Suprapubic skin (tissue), 4 donors: Measurements from ENCODE around the gene HOXA13.

ENCODE experiments used
- CTCF ChIP-seq, 2 donors: fragments of 200-600 bp in 1 of 2; fragments of 450-650 bp in 1 of 2; sonication (generic) in 1 of 2; IDR thresholded peaks; one replicate each; pipeline ENCODE4 v1.5.1; 2016 to 2019; ENCODE audit warnings: antibody characterized with exemption in 2 of 2, mild to moderate bottlenecking in 1 of 2, moderate library complexity in 1 of 2
- EP300 ChIP-seq: sonication (generic); formaldehyde crosslinking; IDR thresholded peaks from one replicate; pipeline ENCODE4 v1.6.1; 2017; ENCODE audit warnings: antibody characterized with exemption
- POLR2A ChIP-seq, 2 donors: fragments of 450-650 bp; IDR thresholded peaks; one replicate each; pipeline ENCODE4 v1.6.1; 2017; ENCODE audit warnings: antibody characterized with exemption in 2 of 2, mild to moderate bottlenecking in 2 of 2, moderate library complexity in 2 of 2
- POLR2AphosphoS5 ChIP-seq, 3 donors: sonication (generic); formaldehyde crosslinking; IDR thresholded peaks; one replicate each; pipeline ENCODE4 v1.6.1; 2017; ENCODE audit warnings: antibody characterized with exemption in 3 of 3

- TF ChIP-seq CTCF (IDR thresholded peaks at IDR 0.05), result no peak
- TF ChIP-seq POLR2A (IDR thresholded peaks at IDR 0.05), result no peak
- TF ChIP-seq EP300, result no peak
- TF ChIP-seq POLR2AphosphoS5 (IDR thresholded peaks at IDR 0.05), result no peak
Observed at GRCh38 chr7:27239387-27240014, 39.6 kb upstream of the HOXA13 start.
